Measurements from ENCODE around the gene MRTFA.
"Not testable (repeated sequence)": the region's sequence is repeated elsewhere in the genome, so short reads cannot be mapped to it uniquely, and the experiment has no call there.

Gene MRTFA

DNA sequence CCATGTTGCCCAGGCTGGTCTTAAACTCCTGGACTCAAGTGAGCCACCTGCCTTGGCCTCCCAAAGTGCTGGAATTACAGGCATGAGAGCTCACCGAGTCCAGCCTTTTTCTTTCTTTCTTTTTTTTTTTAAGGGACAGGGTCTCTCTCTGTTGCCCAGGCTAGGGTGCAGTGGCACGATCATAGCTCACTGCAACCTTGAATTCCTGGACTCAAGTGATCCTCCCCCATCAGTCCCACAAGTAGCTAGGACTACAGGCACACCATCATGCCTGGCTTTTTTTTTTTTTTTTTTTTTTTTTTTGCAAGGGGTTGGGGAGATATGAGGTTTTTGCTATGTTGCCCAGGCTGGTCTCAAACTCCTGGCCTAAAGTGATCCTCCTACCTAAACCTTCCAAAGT, 78.5 kb downstream of the MRTFA start:
- H3K4me2 ChIP-seq (ENCODE audit: low read depth, low read length, poor library complexity, severe bottlenecking): no peak overlapping the region
- no peak overlapping the region for H2AFZ ChIP-seq (ENCODE audit: low read depth, low read length, severe bottlenecking)
- H3K36me3 ChIP-seq (ENCODE audit: low read length): no peaks in the 10 kb centered on the region; the same call in 1 of the 2 replicates
- no peaks in the 10 kb centered on the region for H3K9me3 ChIP-seq (ENCODE audit: insufficient read depth, low read length)
- no peaks in the 10 kb centered on the region for H4K20me1 ChIP-seq (ENCODE audit: low read depth, low read length)
- no peaks in the 10 kb centered on the region for H3K9me2 ChIP-seq (replicated peaks; ENCODE audit: insufficient read depth, low read length)
- TF ChIP-seq, protein P1, sequence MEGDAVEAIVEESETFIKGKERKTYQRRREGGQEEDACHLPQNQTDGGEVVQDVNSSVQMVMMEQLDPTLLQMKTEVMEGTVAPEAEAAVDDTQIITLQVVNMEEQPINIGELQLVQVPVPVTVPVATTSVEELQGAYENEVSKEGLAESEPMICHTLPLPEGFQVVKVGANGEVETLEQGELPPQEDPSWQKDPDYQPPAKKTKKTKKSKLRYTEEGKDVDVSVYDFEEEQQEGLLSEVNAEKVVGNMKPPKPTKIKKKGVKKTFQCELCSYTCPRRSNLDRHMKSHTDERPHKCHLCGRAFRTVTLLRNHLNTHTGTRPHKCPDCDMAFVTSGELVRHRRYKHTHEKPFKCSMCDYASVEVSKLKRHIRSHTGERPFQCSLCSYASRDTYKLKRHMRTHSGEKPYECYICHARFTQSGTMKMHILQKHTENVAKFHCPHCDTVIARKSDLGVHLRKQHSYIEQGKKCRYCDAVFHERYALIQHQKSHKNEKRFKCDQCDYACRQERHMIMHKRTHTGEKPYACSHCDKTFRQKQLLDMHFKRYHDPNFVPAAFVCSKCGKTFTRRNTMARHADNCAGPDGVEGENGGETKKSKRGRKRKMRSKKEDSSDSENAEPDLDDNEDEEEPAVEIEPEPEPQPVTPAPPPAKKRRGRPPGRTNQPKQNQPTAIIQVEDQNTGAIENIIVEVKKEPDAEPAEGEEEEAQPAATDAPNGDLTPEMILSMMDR (IDR thresholded peaks at IDR 0.05; ENCODE audit: insufficient read depth, low read length, poor library complexity, severe bottlenecking): no peak
- H3K4me3 ChIP-seq (ENCODE audit: insufficient read depth, low read length, poor library complexity, severe bottlenecking): no peak overlapping the region
- no peaks in the 10 kb centered on the region for H3F3A ChIP-seq (ENCODE audit: insufficient read depth)
- H3K27me3 ChIP-seq (ENCODE audit: low read length): no peaks in the 10 kb centered on the region
- H3K9ac ChIP-seq (ENCODE audit: low read length): no peak overlapping the region
- H3K79me2 ChIP-seq (ENCODE audit: insufficient read depth, low read length): peaks cover 77% of the 10 kb centered on the region
- no peak overlapping the region for H3K27ac ChIP-seq (ENCODE audit: low read depth, low read length)

DNA sequence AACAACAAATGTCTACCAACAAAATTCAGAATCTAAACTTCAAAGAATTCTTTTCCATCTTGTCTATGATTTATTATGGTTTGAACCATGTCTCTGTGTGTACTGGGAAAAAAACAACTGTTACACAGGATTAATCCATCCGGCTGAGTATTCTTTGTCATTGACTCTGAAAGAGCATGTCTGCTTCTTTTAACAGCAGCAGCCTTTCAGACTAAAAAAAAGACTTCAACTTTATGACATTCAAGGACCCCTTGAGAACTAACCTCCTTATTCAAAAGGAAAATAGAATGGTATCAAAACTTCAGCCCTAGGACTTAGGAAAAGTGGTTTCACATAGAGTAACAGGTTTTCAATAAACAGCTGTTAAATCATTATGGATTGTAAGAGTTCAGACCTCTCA, 79.9 kb downstream of the MRTFA start:
- Histone ChIP-seq H3F3A (ENCODE audit: insufficient read depth) (no peaks in the 10 kb centered on the region), H3K4me2 (ENCODE audit: low read depth, low read length, poor library complexity, severe bottlenecking) (no peak overlapping the region), H4K20me1 (ENCODE audit: low read depth, low read length) (no peaks in the 10 kb centered on the region), H3K9ac (ENCODE audit: low read length) (no peak overlapping the region), H3K27me3 (ENCODE audit: low read length) (no peaks in the 10 kb centered on the region), H3K79me2 (ENCODE audit: insufficient read depth, low read length) (peaks cover 80% of the 10 kb centered on the region), H3K9me2 (replicated peaks; ENCODE audit: insufficient read depth, low read length) (no peaks in the 10 kb centered on the region), H3K27ac (ENCODE audit: low read depth, low read length) (no peak overlapping the region; the same call in 1 of the 2 replicates), H3K9me3 (ENCODE audit: insufficient read depth, low read length) (no peaks in the 10 kb centered on the region; the same call in 1 of the 2 replicates), H3K36me3 (ENCODE audit: low read length) (peaks cover 11% of the 10 kb centered on the region; the same call in 1 of the 2 replicates), H3K4me3 (ENCODE audit: insufficient read depth, low read length, poor library complexity, severe bottlenecking) (no peak overlapping the region), H2AFZ (ENCODE audit: low read depth, low read length, severe bottlenecking) (no peak overlapping the region)
- no peak for TF ChIP-seq EZH2phosphoT487 (conservative IDR thresholded peaks at IDR 0.05; ENCODE audit: low read length)
- TF ChIP-seq, protein P1 (IDR thresholded peaks at IDR 0.05; ENCODE audit: insufficient read depth, low read length, poor library complexity, severe bottlenecking): no peak

DNA sequence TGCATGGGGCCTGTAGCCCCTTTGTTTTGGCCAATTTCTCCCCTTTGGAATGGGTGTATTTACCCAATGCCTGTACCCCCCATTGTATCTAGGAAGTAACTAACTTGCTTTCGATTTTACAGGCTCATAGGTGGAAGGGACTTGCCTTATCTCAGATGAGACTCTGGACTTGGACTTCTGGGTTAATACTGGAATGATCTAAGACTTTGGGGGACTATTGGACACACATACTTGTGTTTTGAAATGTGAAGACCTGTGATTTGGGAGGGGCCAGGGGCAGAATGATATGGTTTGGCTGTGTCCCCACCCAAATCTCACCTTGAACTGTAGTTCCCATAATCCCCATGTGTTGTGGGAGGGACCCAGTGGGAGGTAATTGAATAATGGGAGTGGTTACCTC, 82.5 kb downstream of the MRTFA start:
- H3K27ac ChIP-seq (ENCODE audit: low read depth, low read length); H3K9me2 ChIP-seq (replicated peaks; ENCODE audit: insufficient read depth, low read length); H3K9me3 ChIP-seq (ENCODE audit: insufficient read depth, low read length); H4K20me1 ChIP-seq (ENCODE audit: low read depth, low read length); H3F3A ChIP-seq (ENCODE audit: insufficient read depth); H3K4me2 ChIP-seq (ENCODE audit: low read depth, low read length, poor library complexity, severe bottlenecking); H3K4me3 ChIP-seq (ENCODE audit: insufficient read depth, low read length, poor library complexity, severe bottlenecking); H2AFZ ChIP-seq (ENCODE audit: low read depth, low read length, severe bottlenecking); H3K27me3 ChIP-seq (ENCODE audit: low read length); H3K9ac ChIP-seq (ENCODE audit: low read length): not testable (repeated sequence)
- Histone ChIP-seq H3K79me2 (ENCODE audit: insufficient read depth, low read length) (peaks cover 83% of the 10 kb centered on the region), H3K36me3 (ENCODE audit: low read length) (peaks cover 19% of the 10 kb centered on the region; the same call in 1 of the 2 replicates)

DNA sequence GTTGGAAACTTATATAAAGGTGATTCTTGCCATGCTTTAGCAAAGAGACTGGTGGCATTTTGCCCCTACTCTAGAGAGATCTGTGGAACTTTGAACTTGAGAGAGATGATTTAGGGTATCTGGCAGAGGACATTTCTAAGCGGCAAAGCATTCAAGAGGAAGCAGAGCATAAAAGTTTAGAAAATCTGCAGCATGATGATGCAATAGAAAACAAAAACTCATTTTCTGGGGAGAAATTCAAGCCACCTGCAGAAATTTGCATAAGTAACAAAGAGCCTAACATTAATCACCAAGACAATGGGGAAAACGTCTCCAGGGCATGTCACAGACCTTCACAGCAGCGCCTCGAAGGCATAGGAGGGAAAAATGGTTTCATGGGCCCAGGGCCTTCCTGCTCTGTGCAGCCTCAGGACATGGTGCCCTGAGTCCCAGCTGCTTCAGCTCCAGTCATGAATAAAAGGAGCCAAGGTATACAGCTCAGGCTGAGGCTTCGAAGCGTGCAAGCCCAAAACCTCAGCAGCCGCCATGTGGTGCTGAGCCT, 83.4 kb downstream of the MRTFA start:
- Histone ChIP-seq H3K36me3 (ENCODE audit: low read length) (peaks cover 24% of the 10 kb centered on the region; the same call in 1 of the 2 replicates), H3K79me2 (ENCODE audit: insufficient read depth, low read length) (peaks cover 80% of the 10 kb centered on the region), H3K4me2 (ENCODE audit: low read depth, low read length, poor library complexity, severe bottlenecking) (peak overlapping the region; percentile 18), H3K9me2 (replicated peaks; ENCODE audit: insufficient read depth, low read length) (no peaks in the 10 kb centered on the region), H3F3A (ENCODE audit: insufficient read depth) (peaks cover 6% of the 10 kb centered on the region; the same call in 1 of the 2 replicates), H3K9me3 (ENCODE audit: insufficient read depth, low read length) (no peaks in the 10 kb centered on the region; the same call in 1 of the 2 replicates), H3K4me3 (ENCODE audit: insufficient read depth, low read length, poor library complexity, severe bottlenecking) (no peak overlapping the region), H3K27ac (ENCODE audit: low read depth, low read length) (peak overlapping the region; percentile 72), H3K9ac (ENCODE audit: low read length) (no peak overlapping the region; the same call in 1 of the 2 replicates), H2AFZ (ENCODE audit: low read depth, low read length, severe bottlenecking) (no peak overlapping the region), H3K27me3 (ENCODE audit: low read length) (no peaks in the 10 kb centered on the region), H4K20me1 (ENCODE audit: low read depth, low read length) (no peaks in the 10 kb centered on the region)
- TF ChIP-seq, protein P1 (IDR thresholded peaks at IDR 0.05; ENCODE audit: insufficient read depth, low read length, poor library complexity, severe bottlenecking): no peak
- TF ChIP-seq EZH2phosphoT487 (conservative IDR thresholded peaks at IDR 0.05; ENCODE audit: low read length): no peak

Data from SU-DHL-6 (cell line).